ENCODE results near the gene BEGAIN.

BEGAIN gene

GRCh38 chr14:100589760-100590469 lies 2.7 kb upstream of the BEGAIN start:
- no peak for TF ChIP-seq CTCF (conservative IDR thresholded peaks at IDR 0.05; ENCODE audit: low read depth)
- DNase-seq (ENCODE audit: low spot score), result no peak
- POLR2A ChIA-PET (ENCODE audit: low non-redundant PET), result interaction anchor here (0.6 kb wide), 1 partner anchor 44 kb away, joined by 3 read pairs; no protein-coding TSS in a partner anchor
- H3K27ac ChIP-seq, result no peak overlapping the region
- CTCF ChIA-PET, result interaction anchor here (0.8 to 0.9 kb wide), 2 partner anchors 8 to 56 kb away, joined by 3 to 4 read pairs; no protein-coding TSS in a partner anchor

DNA sequence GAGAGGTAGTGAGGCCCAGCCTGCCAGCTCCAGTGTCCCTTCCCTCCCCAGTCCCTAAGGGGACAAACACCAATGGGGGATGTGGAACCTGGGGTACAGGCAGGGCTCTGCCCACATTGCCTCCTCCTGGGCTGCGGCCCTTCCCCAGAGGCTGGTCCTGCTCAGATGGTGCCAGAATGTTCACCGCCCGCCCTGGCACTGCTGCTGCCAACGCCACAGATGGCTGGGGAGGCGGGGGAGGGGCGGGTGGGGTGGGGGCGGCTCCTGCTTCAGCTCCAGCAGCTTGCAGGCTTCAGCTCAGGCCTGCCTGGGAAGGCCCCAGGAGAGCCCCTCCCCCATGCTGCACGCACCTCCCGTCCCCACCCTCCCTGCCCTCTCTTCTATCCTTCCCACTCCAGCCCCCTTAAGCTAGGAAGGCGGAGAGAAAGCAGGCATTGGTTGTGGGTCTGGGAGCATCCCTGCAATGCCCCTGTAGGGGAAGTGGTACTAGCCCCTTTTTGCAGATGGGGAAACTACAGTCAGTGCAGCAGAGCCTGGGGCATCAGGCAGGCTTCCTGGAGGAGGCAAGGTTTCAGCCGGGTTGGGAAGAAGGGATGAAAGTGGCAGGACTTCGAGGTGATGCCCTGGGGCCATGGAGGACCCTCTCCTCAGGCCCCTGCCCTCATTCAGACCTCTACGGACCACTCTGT lies 2.0 kb upstream of the BEGAIN start:
- no peak overlapping the region for H3K27ac ChIP-seq
- no peak for DNase-seq (ENCODE audit: low spot score)
- CTCF ChIA-PET, result interaction anchor here (0.9 kb wide), 1 partner anchor 9 kb away, joined by 4 read pairs; no protein-coding TSS in a partner anchor
- TF ChIP-seq CTCF (conservative IDR thresholded peaks at IDR 0.05; ENCODE audit: low read depth), result no peak
- POLR2A ChIA-PET (ENCODE audit: low non-redundant PET), result interaction anchor here (0.6 kb wide), 1 partner anchor 43 kb away, joined by 3 read pairs; no protein-coding TSS in a partner anchor

- DNase-seq (ENCODE audit: low spot score), result no peak
- ChIA-PET POLR2A (ENCODE audit: low non-redundant PET) (no interaction called here), CTCF (interaction anchor here (0.9 kb wide), 1 partner anchor 10 kb away, joined by 4 read pairs; no protein-coding TSS in a partner anchor)
- H3K27ac ChIP-seq, result no peak overlapping the region
- no peak for TF ChIP-seq CTCF (conservative IDR thresholded peaks at IDR 0.05; ENCODE audit: low read depth)
Measured at GRCh38 chr14:100588671-100589070, 1.5 kb upstream of the BEGAIN start.

DNA sequence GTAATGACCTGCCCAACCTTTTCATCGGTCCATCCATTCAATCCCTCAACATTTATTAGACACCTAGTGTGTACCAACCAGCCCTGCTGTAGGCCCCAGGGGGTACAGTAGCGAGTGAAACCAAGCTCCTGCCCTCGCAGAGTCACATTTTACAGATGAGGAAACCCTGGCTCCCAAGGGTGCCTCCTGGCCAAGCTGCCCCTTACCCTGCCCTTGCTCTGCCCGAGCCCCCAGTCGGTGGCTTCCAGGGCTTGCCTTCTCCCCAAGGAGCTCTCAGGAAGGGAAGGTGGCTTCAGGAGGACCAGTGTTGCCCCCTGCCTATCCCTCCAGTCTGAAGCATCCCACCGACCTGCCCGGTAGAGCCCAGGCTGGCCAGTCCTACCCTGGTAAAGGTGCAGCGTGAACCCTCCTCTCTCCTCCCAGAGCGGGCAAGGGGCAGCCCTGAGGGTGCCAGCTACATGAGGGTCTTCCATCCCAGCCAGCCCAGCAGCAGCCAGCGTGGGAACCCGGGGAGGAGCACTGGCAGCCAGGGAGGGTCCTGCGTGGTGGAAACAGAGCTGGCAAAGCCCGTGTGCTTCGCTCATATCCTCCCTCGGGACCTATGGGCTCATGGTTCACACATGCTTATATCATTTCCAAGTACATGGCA lies 670 bp upstream of the BEGAIN start:
- POLR2A ChIA-PET (ENCODE audit: low non-redundant PET), result no interaction called here
- H3K27ac ChIP-seq, result no peak overlapping the region
- CTCF ChIA-PET, result interaction anchor here (0.8 kb wide), 1 partner anchor 203 kb away, joined by 3 read pairs; no protein-coding TSS in a partner anchor
- TF ChIP-seq CTCF (conservative IDR thresholded peaks at IDR 0.05; ENCODE audit: low read depth), result no peak
- DNase-seq (ENCODE audit: low spot score), result no peak

DNA sequence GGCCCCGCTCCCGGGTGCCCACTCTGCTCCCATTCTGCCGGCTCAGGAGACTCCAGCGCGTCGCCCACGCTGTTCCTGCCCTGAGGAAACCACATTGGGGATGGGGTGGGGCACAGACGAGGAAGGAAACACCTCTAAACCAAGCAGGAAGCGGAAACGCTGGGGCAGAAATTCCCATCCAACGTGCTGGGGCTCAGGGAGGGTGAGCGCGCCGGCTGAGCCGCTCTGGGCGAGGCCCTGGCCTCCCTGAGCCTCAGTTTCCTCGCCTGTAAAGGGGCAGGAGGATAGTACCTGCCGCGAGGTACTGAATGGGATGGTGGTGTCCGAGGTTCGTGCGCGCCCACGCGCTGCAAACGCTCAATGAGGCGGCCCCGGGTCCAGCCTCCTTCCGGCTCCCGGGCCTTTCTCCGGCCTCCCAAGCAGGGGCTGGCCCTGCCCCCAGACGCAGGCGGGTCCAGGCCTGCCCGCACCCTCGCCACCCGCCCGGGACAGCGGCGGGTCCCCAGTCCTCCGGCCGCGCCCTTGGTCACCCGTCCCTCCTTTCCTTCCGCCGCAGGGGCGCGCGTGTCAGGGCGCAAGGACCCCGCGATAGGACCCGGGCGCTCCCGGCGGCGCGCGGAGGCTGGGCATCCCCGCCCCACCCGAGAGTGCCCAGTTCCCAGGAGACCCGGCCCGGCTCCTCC lies 673 bp downstream of the BEGAIN start:
- POLR2A ChIA-PET (ENCODE audit: low non-redundant PET), result no interaction called here
- peak; percentile 70 for DNase-seq (ENCODE audit: low spot score)
- TF ChIP-seq CTCF (conservative IDR thresholded peaks at IDR 0.05; ENCODE audit: low read depth), result no peak
- CTCF ChIA-PET, result no interaction called here
- H3K27ac ChIP-seq, result peak overlapping the region; percentile 65

DNA sequence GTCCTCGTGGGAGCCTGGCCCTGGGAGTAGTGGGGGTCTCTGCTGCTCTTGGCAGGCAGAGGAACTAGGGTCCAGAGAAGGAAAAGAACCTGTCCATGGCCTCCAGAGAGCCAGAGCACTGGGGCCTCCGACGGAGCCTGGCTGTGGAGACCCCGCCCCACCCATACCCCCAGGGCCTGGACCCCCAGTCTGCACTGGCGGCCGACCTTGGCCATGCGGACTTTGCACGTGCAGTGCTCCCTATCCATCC lies 1.1 kb downstream of the BEGAIN start:
- no peak for TF ChIP-seq CTCF (conservative IDR thresholded peaks at IDR 0.05; ENCODE audit: low read depth)
- POLR2A ChIA-PET (ENCODE audit: low non-redundant PET), result no interaction called here
- CTCF ChIA-PET, result no interaction called here
- DNase-seq (ENCODE audit: low spot score), result no peak
- H3K27ac ChIP-seq, result peak overlapping the region; percentile 65
